ENCODE measurements around the gene TTC7B.

The TTC7B gene

DNA sequence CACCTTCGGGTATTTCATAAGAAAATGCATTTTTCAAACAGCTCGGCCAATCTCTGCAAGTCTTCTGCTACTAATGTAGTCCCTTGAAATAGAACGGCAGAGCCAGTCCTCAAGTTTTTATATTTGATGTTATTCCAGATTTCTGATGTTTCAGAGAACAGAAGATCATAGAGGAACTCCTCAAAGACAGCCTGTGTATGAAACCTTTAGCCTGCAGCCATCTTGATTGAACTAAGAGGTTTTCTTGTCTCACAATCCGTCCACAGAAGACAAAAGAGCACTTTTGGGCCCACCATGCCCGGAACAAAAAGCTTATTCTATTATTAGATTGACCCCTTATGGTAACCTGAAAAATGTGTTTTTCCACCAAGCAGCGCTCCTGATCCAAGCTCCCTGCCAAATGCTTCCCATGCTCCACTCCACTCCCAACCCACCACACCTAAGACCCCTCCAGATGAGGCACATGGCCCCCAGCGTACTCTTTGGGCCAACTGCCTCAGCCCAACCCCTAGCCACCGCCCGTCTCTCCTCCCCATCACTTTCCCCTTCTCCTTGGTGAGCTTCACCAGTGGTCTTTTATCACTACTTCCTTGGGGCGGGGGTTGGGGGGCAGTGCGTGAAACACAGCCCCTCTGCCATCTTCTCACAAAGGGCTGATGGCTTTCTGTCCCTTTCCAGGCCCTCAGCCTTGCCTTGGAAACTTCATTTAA is 243.6 kb downstream of the TTC7B start:
- DNase-seq (ENCODE audit: extremely low spot score, insufficient read length, low read depth), result no peak
- FAIRE-seq, result no peak

- DNase-seq (ENCODE audit: extremely low spot score, insufficient read length, low read depth) (no peak), FAIRE-seq (no peak)
These were observed 244.9 kb downstream of the TTC7B start for GRCh38 chr14:90571149-90571947.

GRCh38 chr14:90570461-90570860 is 245.8 kb downstream of the TTC7B start:
- FAIRE-seq, result no peak
- DNase-seq (ENCODE audit: extremely low spot score, insufficient read length, low read depth), result no peak

GRCh38 chr14:90569606-90570387 is 246.4 kb downstream of the TTC7B start:
- FAIRE-seq, result no peak
- no peak for DNase-seq (ENCODE audit: extremely low spot score, insufficient read length, low read depth)

GRCh38 chr14:90569201-90569600 is 247.0 kb downstream of the TTC7B start:
- DNase-seq (ENCODE audit: extremely low spot score, insufficient read length, low read depth), result no peak
- FAIRE-seq, result no peak

DNA sequence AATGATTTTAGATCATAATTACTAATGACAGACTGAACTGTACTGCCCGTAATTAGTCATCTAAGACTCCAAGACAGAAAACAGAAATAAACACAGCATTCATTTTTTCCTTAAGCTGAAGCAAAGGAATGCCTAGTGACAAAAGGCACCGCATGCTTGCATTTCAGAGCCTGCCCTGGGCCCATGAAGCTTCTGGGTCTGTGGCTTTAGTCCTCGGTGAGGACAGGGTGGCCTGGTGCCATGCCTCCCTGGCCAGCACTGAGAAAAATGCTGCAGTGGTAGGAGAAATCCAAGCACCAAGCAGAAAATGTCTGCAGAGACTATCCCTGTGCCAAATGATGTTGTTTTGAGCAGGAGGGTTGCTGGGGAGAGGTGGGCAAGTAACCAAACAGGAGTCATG is 247.8 kb downstream of the TTC7B start:
- DNase-seq (ENCODE audit: extremely low spot score, insufficient read length, low read depth) (no peak), FAIRE-seq (no peak)

- FAIRE-seq (no peak), DNase-seq (ENCODE audit: extremely low spot score, insufficient read length, low read depth) (no peak)
These were observed 248.2 kb downstream of the TTC7B start for GRCh38 chr14:90567991-90568390.

- no peak for DNase-seq (ENCODE audit: extremely low spot score, insufficient read length, low read depth)
- no peak for FAIRE-seq
These were observed 249.0 kb downstream of the TTC7B start for GRCh38 chr14:90567191-90567590.

GRCh38 chr14:90566481-90566880 is 249.7 kb downstream of the TTC7B start:
- FAIRE-seq, result no peak

DNA sequence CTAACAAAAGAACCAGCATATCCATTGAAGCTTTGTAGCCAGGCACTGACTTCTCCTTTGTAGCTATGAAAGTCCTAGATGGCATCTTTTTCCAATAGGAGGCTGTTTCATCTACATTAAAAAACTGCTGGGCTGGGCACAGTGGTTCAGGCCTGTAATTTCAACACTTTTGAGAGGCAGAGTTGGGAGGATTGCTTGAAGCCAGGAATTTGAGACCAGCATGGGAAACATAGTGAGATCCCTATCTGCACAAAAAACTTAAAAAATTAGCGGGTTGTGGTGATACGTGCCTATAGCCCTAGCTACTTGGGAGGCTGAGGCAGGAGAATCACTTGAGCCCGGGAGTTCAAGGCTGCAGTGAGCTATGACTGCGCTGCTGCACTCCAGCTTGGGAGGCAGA is 251.7 kb downstream of the TTC7B start:
- FAIRE-seq (no peak), DNase-seq (ENCODE audit: extremely low spot score, insufficient read length, low read depth) (no peak)

More at GRCh38 chr14:90566481-90566880, 249.7 kb downstream of the TTC7B start:
- no peak for DNase-seq (ENCODE audit: extremely low spot score, insufficient read length, low read depth)

DNA sequence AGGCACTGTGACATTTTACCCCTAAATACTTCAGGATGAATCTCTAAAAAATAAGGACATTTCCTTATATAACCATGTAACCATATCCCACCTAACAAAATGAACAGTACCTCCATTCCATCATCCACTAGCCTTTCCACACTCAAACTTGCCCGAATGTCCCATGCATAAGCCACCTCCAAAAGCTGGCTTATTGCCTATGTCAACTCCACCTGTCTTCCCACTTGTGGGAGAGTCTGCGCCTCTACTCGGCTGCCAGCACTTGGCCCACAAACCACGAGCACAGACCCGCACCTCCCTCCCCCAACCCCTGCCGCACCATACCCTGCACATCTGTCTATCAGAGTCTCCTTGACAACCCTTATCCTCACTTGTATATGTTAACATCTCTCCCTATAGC is 253.6 kb downstream of the TTC7B start:
- DNase-seq (ENCODE audit: extremely low spot score, insufficient read length, low read depth) (no peak), FAIRE-seq (no peak)

GRCh38 chr14:90561920-90562319 is 254.3 kb downstream of the TTC7B start:
- no peak for FAIRE-seq

DNA sequence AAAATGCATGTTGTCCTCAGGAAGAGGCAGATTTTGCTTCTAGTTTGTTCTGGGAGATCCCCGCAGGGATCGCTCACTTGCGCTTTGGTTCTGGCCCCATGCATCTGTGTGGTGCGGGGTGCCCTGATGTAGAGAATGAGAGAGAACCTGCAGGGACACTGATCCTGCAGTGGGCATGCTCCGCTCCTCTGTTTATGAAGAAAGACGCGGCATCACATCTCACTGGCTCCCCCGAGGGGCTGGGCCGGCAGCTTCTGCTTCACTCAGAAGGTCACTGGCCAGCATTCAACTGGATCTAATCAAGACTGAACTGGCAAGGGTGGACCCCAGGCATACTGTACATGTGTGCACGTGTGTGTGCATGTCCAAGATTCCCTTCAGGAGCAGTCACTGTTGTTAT is 255.2 kb downstream of the TTC7B start:
- no peak for FAIRE-seq
- DNase-seq (ENCODE audit: extremely low spot score, insufficient read length, low read depth), result no peak

More at GRCh38 chr14:90561920-90562319, 254.3 kb downstream of the TTC7B start:
- DNase-seq (ENCODE audit: extremely low spot score, insufficient read length, low read depth), result no peak

GRCh38 chr14:90560558-90560957 is 255.7 kb downstream of the TTC7B start:
- no peak for FAIRE-seq
- DNase-seq (ENCODE audit: extremely low spot score, insufficient read length, low read depth), result no peak

- DNase-seq (ENCODE audit: extremely low spot score, insufficient read length, low read depth) (no peak), FAIRE-seq (no peak)
These were observed 256.3 kb downstream of the TTC7B start for GRCh38 chr14:90559811-90560492.

- FAIRE-seq (no peak), DNase-seq (ENCODE audit: extremely low spot score, insufficient read length, low read depth) (no peak)
These were observed 257.1 kb downstream of the TTC7B start for GRCh38 chr14:90558983-90559590.

DNA sequence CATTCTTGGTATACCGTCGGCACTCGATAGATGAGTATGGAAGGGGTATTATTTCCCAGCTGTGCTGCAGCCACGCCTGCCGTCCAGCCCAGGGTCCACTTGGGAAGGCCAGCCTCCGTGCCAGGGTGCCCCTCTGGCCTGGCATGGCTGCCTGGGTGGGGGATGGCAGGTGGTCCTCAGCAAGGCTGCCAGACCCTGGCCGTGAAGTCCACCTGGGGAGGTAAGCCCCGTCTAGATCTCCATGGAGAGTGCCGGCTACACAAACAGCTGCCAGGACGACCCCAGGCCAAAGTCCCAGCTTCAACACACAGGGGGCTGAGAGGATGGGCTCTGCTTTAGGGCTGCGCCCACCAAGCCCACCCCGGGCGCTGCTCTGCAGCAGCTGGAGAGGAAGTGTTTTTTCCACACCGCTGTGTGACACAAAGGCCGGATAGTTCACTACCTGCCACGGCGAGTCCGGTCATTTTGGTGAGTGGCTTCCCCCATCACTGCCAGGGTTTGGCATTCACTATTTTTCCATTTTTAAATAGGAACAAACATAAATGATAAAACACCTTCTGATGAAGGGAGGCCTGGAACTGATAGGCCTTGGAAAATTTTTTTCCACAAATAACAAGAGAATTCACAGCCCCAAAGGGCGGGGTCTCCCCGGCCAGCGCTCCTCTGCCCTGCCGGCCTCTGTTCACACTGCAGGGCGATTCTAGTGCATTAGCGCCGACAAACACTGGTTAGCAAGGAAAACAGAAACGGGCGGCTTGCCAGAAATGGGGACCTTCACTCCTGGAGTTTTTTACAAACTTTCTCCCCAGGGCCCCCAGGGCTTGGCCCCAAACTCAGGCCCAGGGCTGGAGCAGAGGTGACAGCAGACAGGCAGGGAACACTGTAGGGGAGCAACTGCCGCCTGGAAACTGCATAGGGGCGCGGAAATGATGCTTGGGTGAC is 257.9 kb downstream of the TTC7B start:
- DNase-seq (ENCODE audit: extremely low spot score, insufficient read length, low read depth), result no peak
- no peak for FAIRE-seq

- FAIRE-seq (no peak), DNase-seq (ENCODE audit: extremely low spot score, insufficient read length, low read depth) (no peak)
These were observed 258.7 kb downstream of the TTC7B start for GRCh38 chr14:90557516-90557915.

Measured in GM18507 (cell line).